Heart left ventricle (tissue), 16 donors: Measurements from ENCODE around the gene GLUL. TPM values are rescaled to one million over a fixed set of nuclear protein-coding genes. Genes with fewer than 3 reads are reported as not detected.

Source experiments
- ATAC-seq, 4 donors: fragments of 200-7000 bp; cut with Tn5 transposase; one replicate each; pipeline ENCODE4 v1.9.1; 2020 to 2022; ENCODE audit warnings: moderate library complexity in 4 of 4, mild to moderate bottlenecking in 3 of 4, moderate number of reproducible peaks in 1 of 4
- DNase-seq, 5 donors: peaks; one replicate each; pipeline ENCODE4 v3.0.0-alpha.2; 2020
- H3K27ac ChIP-seq, 12 donors: fragments of 200-600 bp; sonication (generic) in 4 of 12; one replicate each; pipeline versions ENCODE4 v1.5.0 to v1.8.0; 2016 to 2022; ENCODE audit warnings: mild to moderate bottlenecking in 2 of 12
- H3K27me3 ChIP-seq, 9 donors: fragments of 200-600 bp; sonication (generic) in 2 of 9; one replicate each; pipeline versions ENCODE4 v1.5.1 to v1.8.0; 2016 to 2022; ENCODE audit warnings: mild to moderate bottlenecking in 3 of 9
- H3K36me3 ChIP-seq, 9 donors: fragments of 200-600 bp; sonication (generic) in 2 of 9; one replicate each; pipeline versions ENCODE4 v1.5.0 to v1.8.0; 2018 to 2022; ENCODE audit warnings: mild to moderate bottlenecking in 2 of 9
- H3K4me1 ChIP-seq, 12 donors: fragments of 200-600 bp; sonication (generic) in 4 of 12; one replicate each; pipeline versions ENCODE4 v1.5.0 to v1.8.0; 2016 to 2022; ENCODE audit warnings: mild to moderate bottlenecking in 3 of 12
- H3K4me3 ChIP-seq, 12 donors: fragments of 200-600 bp; sonication (generic) in 4 of 12; one replicate each; pipeline versions ENCODE4 v1.5.0 to v1.8.0; 2017 to 2022; ENCODE audit warnings: mild to moderate bottlenecking in 9 of 12, moderate library complexity in 4 of 12
- H3K9me3 ChIP-seq, 12 donors: fragments of 200-600 bp; sonication (generic) in 4 of 12; one replicate each; pipeline versions ENCODE4 v1.5.0 to v1.8.0; 2016 to 2022; ENCODE audit warnings: mild to moderate bottlenecking in 1 of 12
- CTCF ChIP-seq, 12 donors: fragments of 200-600 bp; sonication (generic) in 4 of 12; IDR thresholded peaks; one replicate each; pipeline versions ENCODE4 v1.5.0 to v1.8.0; 2018 to 2022; ENCODE audit warnings: antibody characterized with exemption in 12 of 12, mild to moderate bottlenecking in 5 of 12
- POLR2A ChIP-seq, 2 donors: fragments of 450-650 bp; IDR thresholded peaks; one replicate each; pipeline ENCODE4 v1.6.1; 2017; ENCODE audit warnings: antibody characterized with exemption in 2 of 2, mild to moderate bottlenecking in 2 of 2, moderate library complexity in 2 of 2
- WGBS, 4 donors: extraction: QIAGEN DNeasy Blood & Tissue Kit in 2 of 4; methylation state at CpG; one replicate each; pipeline versions ENCODE4 v1.1.5 to v1.1.7; 2013 to 2018; 5-methylcytosine and 5-hydroxymethylcytosine counted together
- intact Hi-C, 10 donors: fragments of 100-400 bp; cut with DNase I; formaldehyde crosslinking; loops; one replicate each; pipeline versions ENCODE4 v1.11.1 to v1.14.2; 2022
- polyA plus RNA-seq, 2 donors: library from polyadenylated mRNA; stranded (reverse); fragments of 200-250 nt; gene quantifications; one replicate each; pipeline ENCODE4 v1.2.3, GENCODE V29; 2013
- total RNA-seq, 9 donors: library from RNA; depleted of rRNA in 2 of 9; stranded (reverse); fragments of >200 nt in 2 of 9; fragmentation: NEBNext Ultra II Directional in 3 of 9; extraction: Animal tissue kit (Norgen Biotek cat#: 25700) in 3 of 9; gene quantifications; one replicate each; pipeline versions ENCODE4 v1.1.0 to v1.2.4, GENCODE V29; 2016 to 2023
- donor health status: ischemic (EF 13 %, LVEDD 7.1; RV severe dilation, severe dysfunction).
- donor health status: healthy with polysubstance abuse.
- donor health status: DM: no; HTN: yes; CAD: no.
- donor health status: DM: no; HTN: no; CAD: no.
- donor health status: ischemic (EF 25% LVEDD 6.9; RV normal size, moderate dysfunction).
- donor health status: ischemic (EF 25% LVEDD 5.7; RV mildly dilated, moderate dysfunction).
- donor health status: healthy.
- donor health status: DM: yes; HTN: yes; CAD: no.
- donor health status: ischemic (EF 35%, LVEDD 5.7; RV mildly dilated, moderate dysfunction).
- donor health status: nonischemic (EF 11% LVEDD 7.7; RV severe dilation, severe dysfunction).
- donor health status: DM: yes; HTN: yes; CAD: no.
- donor health status: PGD.
- donor health status: ischemic (EF 29% LVEDD 5.4; RV normal size, mild dysfunction).
- donor health status: nonischemic (EF 23%, LVEDD 6.1; RV moderate dilation, normal function).

The GLUL gene
- total and polyA plus RNA-seq, 11 donors, result 92.6 to 1,145 (median 520) TPM

- Histone ChIP-seq H3K4me1 (peaks cover 0 to 9% (median 1%) of the 10 kb centered on the region in 12 donors), H3K27me3 (no peaks in the 10 kb centered on the region), H3K4me3 (no peak overlapping the region), H3K9me3 (no peaks in the 10 kb centered on the region), H3K27ac (no peak overlapping the region), H3K36me3 (peaks cover 0 to 10% (median 3%) of the 10 kb centered on the region in 9 donors)
- TF ChIP-seq POLR2A (IDR thresholded peaks at IDR 0.05), result no peak
- no peak for TF ChIP-seq CTCF (IDR thresholded peaks at IDR 0.05)
- DNase-seq (no peak), ATAC-seq (no peak)
- intact Hi-C loops, result no loop called here
These were observed 14.5 kb downstream of the GLUL start for GRCh38 chr1:182376936-182377574.

GRCh38 chr1:182374101-182374834 is 17.3 kb downstream of the GLUL start:
- WGBS, 4 donors, result 69 to 78% (median 72%) methylated on average over 5 of the region's 5 CpGs
- Histone ChIP-seq H3K27me3 (no peaks in the 10 kb centered on the region), H3K4me3 (no peak overlapping the region), H3K27ac (no peak overlapping the region), H3K9me3 (no peaks in the 10 kb centered on the region), H3K36me3 (no peaks in the 10 kb centered on the region), H3K4me1 (peaks cover 0 to 8% (median 0%) of the 10 kb centered on the region in 12 donors)
- ATAC-seq (peak in 1 of 4 donors; percentile 33), DNase-seq (no peak)
- intact Hi-C loops, result no loop called here
- TF ChIP-seq CTCF (IDR thresholded peaks at IDR 0.05) (no peak), POLR2A (IDR thresholded peaks at IDR 0.05) (no peak)

- no peak for DNase-seq
- no peak for ATAC-seq
- no peak for TF ChIP-seq CTCF (IDR thresholded peaks at IDR 0.05)
- Histone ChIP-seq H3K4me3 (no peak overlapping the region), H3K36me3 (no peaks in the 10 kb centered on the region), H3K27me3 (no peaks in the 10 kb centered on the region), H3K27ac (no peak overlapping the region), H3K4me1 (peaks cover 0 to 14% (median 6%) of the 10 kb centered on the region in 12 donors), H3K9me3 (no peaks in the 10 kb centered on the region)
- intact Hi-C loops, result no loop called here
- WGBS, 4 donors, result 55 to 64% (median 58%) methylated on average over 3 of the region's 3 CpGs
These were observed 21.1 kb downstream of the GLUL start for GRCh38 chr1:182370532-182370931.

GRCh38 chr1:182368903-182369302 is 22.7 kb downstream of the GLUL start:
- Histone ChIP-seq H3K4me3 (no peak overlapping the region), H3K27ac (no peak overlapping the region), H3K4me1 (peaks cover 0 to 14% (median 6%) of the 10 kb centered on the region in 12 donors), H3K9me3 (no peaks in the 10 kb centered on the region), H3K36me3 (no peaks in the 10 kb centered on the region), H3K27me3 (no peaks in the 10 kb centered on the region)
- intact Hi-C loops, result loop anchor here in 1 of 10 donors (10.0 kb wide), 1 partner anchor 134 kb away; no protein-coding TSS in a partner anchor
- TF ChIP-seq POLR2A (IDR thresholded peaks at IDR 0.05) (no peak), CTCF (IDR thresholded peaks at IDR 0.05) (no peak)
- DNase-seq (no peak), ATAC-seq (no peak)
- 67 to 71% (median 68%) methylated on average over 4 of the region's 4 CpGs for WGBS, 4 donors
